ENCODE data around the gene DMBX1. TPM values are rescaled to one million over a fixed set of nuclear protein-coding genes. Genes with fewer than 3 reads are reported as not detected.

The DMBX1 gene
- total and polyA plus RNA-seq, 9 of the 15 experiments (the other 6 are each of a cell fraction or from before 2014, with no cell fraction given): 0.25 to 4.3 (median 1.0) TPM

DNA sequence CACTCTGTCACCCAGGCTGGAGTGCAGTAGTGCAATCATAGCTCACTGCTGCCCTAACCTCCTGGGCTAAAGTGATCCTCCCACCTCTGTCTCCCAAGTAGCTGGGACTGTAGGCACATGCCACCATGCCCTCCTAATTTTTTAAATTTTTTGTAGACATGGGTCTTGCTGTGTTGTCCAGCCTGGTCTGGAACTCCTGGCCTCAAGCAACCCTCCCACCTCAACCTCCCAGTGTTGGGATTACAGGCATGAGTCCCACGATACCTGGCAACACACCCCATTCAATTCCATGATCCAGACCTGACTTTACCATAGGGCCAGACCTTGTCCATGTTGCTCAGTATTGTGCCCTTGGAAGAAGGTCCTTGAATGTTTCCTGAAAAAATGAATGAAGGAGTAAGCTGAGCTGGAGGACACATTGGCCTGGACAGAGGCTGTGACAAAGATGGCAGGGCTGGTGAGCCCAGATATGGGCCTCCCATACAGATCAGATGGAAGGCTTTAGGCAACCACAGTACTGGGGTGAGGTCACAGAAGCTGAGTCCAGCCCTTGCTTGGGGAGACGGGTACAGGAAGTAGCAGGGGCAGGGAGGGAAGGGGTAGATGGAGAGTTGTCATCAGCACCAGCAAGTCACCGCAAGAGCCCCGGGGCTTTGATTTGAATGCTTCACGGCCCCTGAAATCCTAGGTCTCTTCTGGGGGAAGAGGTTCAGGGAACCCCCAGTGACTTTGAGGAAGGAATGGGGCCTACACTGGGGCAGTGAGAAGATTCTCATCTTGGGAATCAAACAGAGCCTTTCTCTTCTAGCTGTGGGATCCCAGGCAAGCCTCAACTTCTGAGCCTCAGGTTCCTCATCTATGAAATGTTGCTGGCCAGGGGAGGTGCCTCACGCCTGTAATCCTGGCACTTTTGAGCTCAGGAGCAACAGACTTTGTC is 40.1 kb upstream of the DMBX1 start (continued):
- 0 out of 2 replicates have a peak, but pooled peaks have one; percentile 27 for TF ChIP-seq JUND (IDR thresholded peaks at IDR 0.05; ENCODE audit: borderline replicate concordance, low read depth, low read length)
- no peak; the same call in 2 of the 3 replicates for TF ChIP-seq JUND (tag; IDR thresholded peaks at IDR 0.05; ENCODE audit: borderline replicate concordance, low read depth, low read length)
- no peak for TF ChIP-seq NR2C1 (IDR thresholded peaks at IDR 0.05)
- 0 out of 2 replicates have a peak, but pooled peaks have one; percentile 35 for TF ChIP-seq NR2C1 (tag; IDR thresholded peaks at IDR 0.05)
- peak; percentile 41; the same call in 1 of the 2 replicates for TF ChIP-seq CBFA2T2 (conservative IDR thresholded peaks at IDR 0.05)

DNA sequence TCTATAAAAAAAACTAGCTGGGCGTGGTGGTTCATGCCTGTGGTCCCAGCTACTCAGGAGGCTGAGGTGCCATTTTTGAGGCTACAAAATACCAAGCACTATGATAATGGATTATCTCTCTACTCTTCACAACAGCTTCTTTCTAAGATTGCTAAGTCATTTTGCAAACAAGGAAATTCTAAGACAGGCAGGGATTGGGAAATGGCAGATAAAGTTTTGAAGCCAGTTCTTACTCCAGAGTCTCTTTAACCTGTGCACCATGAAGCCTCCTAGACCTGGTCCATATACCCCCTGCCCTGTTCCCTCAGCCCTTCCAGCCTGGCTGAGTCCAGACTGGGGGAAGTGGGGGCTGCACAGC is 39.5 kb upstream of the DMBX1 start:
- peak; percentile 76 for FAIRE-seq
- 24% methylated on average over 1 of the region's 1 CpG for WGBS (ENCODE audit: insufficient coverage, low coverage, missing lambda C conversion rate)
- H3K9ac ChIP-seq (ENCODE audit: insufficient read depth in 1 of 2, low read depth in 2 of 2, low read length in 2 of 2): peak overlapping the region in 1 of 2 experiments; percentile 39; a peak in 1 of 4 replicates
- no peak overlapping the region for H3K27ac ChIP-seq (ENCODE audit: extremely low read depth, low read depth, low read length)
- intact Hi-C loops (cut with micrococcal nuclease) (no loop called here), in situ Hi-C loops (cut with MboI) (no loop called here)
- peaks cover 22 to 44% of the 10 kb centered on the region in 2 experiments for H3K4me1 ChIP-seq (replicated peaks in 1 of 2; ENCODE audit: control insufficient read depth in 2 of 2, insufficient read depth in 2 of 2, low read length in 2 of 2)
- CTCF ChIA-PET (ENCODE audit: low intra/inter-chr PET ratio): no interaction called here
- no peaks in the 10 kb centered on the region for H4K20me1 ChIP-seq (replicated peaks; ENCODE audit: control insufficient read depth, insufficient read depth, low read length)
- no peaks in the 10 kb centered on the region for H3K79me2 ChIP-seq (ENCODE audit: control insufficient read depth, insufficient read depth, low read length)
- no peaks in the 10 kb centered on the region for H3K9me1 ChIP-seq (ENCODE audit: control insufficient read depth, insufficient read depth, low read length)
- peaks cover 2 to 10% of the 10 kb centered on the region in 2 experiments; a peak in 3 of 5 replicates for H3K27me3 ChIP-seq (ENCODE audit: control insufficient read depth in 2 of 2, insufficient read depth in 2 of 2, low read length in 2 of 2)
- H3K4me2 ChIP-seq (ENCODE audit: insufficient read depth, low read length): no peak overlapping the region
- peak in 1 of 4 experiments; percentile 35 for DNase-seq (ENCODE audit: extremely low read depth in 1 of 4, low spot score in 3 of 4)
- no peaks in the 10 kb centered on the region for H3K36me3 ChIP-seq (ENCODE audit: control insufficient read depth, insufficient read depth, low read length)
- no peak overlapping the region for H3K4me3 ChIP-seq
- peak; percentile 13 for ATAC-seq
- POLR2A ChIA-PET: interaction anchor here (0.6 to 3.4 kb wide), 9 partner anchors 9 to 165 kb away, joined by 3 to 16 read pairs (median 4); no protein-coding TSS in a partner anchor
- no peaks in the 10 kb centered on the region for H3K9me3 ChIP-seq (replicated peaks; ENCODE audit: control insufficient read depth, insufficient read depth, low read depth, low read length)
- peak overlapping the region; percentile 11; the same call in 1 of the 2 replicates for H2AFZ ChIP-seq (ENCODE audit: low read depth, low read length)
- no TSS peak for BruUV-seq (replicated peaks)
- peak; percentile 82 for TF ChIP-seq MAFG (tag; conservative IDR thresholded peaks at IDR 0.05)
- TF ChIP-seq MAFK (IDR thresholded peaks at IDR 0.05; ENCODE audit: low read length): peak; percentile 78
- no peak for TF ChIP-seq MYBL2 (IDR thresholded peaks at IDR 0.05; ENCODE audit: low read depth)
- TF ChIP-seq MYBL2 (CRISPR knock-in tag; IDR thresholded peaks at IDR 0.05; ENCODE audit: borderline replicate concordance): no peak
- peak; percentile 88 to 95 for TF ChIP-seq FOXA3 (CRISPR knock-in tag; conservative IDR thresholded peaks at IDR 0.05 in 1 of 2, IDR thresholded peaks at IDR 0.05 in 1 of 2)
- TF ChIP-seq, protein P1, sequence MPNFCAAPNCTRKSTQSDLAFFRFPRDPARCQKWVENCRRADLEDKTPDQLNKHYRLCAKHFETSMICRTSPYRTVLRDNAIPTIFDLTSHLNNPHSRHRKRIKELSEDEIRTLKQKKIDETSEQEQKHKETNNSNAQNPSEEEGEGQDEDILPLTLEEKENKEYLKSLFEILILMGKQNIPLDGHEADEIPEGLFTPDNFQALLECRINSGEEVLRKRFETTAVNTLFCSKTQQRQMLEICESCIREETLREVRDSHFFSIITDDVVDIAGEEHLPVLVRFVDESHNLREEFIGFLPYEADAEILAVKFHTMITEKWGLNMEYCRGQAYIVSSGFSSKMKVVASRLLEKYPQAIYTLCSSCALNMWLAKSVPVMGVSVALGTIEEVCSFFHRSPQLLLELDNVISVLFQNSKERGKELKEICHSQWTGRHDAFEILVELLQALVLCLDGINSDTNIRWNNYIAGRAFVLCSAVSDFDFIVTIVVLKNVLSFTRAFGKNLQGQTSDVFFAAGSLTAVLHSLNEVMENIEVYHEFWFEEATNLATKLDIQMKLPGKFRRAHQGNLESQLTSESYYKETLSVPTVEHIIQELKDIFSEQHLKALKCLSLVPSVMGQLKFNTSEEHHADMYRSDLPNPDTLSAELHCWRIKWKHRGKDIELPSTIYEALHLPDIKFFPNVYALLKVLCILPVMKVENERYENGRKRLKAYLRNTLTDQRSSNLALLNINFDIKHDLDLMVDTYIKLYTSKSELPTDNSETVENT (CRISPR knock-in tag; IDR thresholded peaks at IDR 0.05): no peak
- TF ChIP-seq ZNF316 (IDR thresholded peaks at IDR 0.05): peak; percentile 82
- no peak for TF ChIP-seq ARNT (IDR thresholded peaks at IDR 0.05)
- peak; percentile 66 for TF ChIP-seq TCF3 (CRISPR knock-in tag; IDR thresholded peaks at IDR 0.05)
- peak; percentile 84 for TF ChIP-seq CEBPB (tag; IDR thresholded peaks at IDR 0.05)
- TF ChIP-seq SMARCE1 (IDR thresholded peaks at IDR 0.05): 0 out of 2 replicates have a peak, but pooled peaks have one; percentile 15
- no peak for TF ChIP-seq MED1 (CRISPR knock-in tag; IDR thresholded peaks at IDR 0.05; ENCODE audit: borderline replicate concordance)
- TF ChIP-seq RBBP5 (IDR thresholded peaks at IDR 0.05; ENCODE audit: borderline replicate concordance, insufficient read depth, low read length, poor library complexity, severe bottlenecking): peak; percentile 58
- TF ChIP-seq ZNF3 (CRISPR knock-in tag; IDR thresholded peaks at IDR 0.05): 0 out of 2 replicates have a peak, but pooled peaks have one; percentile 56
- TF ChIP-seq WHSC1 (IDR thresholded peaks at IDR 0.05; ENCODE audit: low read length): no peak
